H9 (cell line): Measurements from ENCODE around the gene TNIP2. TPM values are rescaled to one million over a fixed set of nuclear protein-coding genes. Genes with fewer than 3 reads are reported as not detected.
A peak's percentile ranks its signal among the peaks of the same experiment; 100 is the strongest.

ENCODE experiments used
- DNase-seq: peaks from one replicate; pipeline ENCODE4 v3.0.0-alpha.2; 2017
- H2AFZ ChIP-seq: one replicate; pipeline ENCODE4 v1.6.1; 2013; ENCODE audit warnings: mild to moderate bottlenecking, low read length, control low read depth, moderate library complexity
- H2AK5ac ChIP-seq: 2 replicates; pipeline ENCODE4 v1.6.1; 2013; ENCODE audit warnings: low read length, control low read depth, mixed read lengths; ENCODE audit not compliant: insufficient read length
- H2BK120ac ChIP-seq: one replicate; pipeline ENCODE4 v1.6.1; 2013; ENCODE audit warnings: low read depth, mild to moderate bottlenecking, low read length, control low read depth, inconsistent platforms; ENCODE audit not compliant: poor library complexity, severe bottlenecking
- H2BK12ac ChIP-seq: 2 replicates; pipeline ENCODE4 v1.6.1; 2013; ENCODE audit warnings: low read length, control low read depth, mixed read lengths, low read depth; ENCODE audit not compliant: insufficient read length
- H2BK15ac ChIP-seq: 2 replicates; pipeline ENCODE4 v1.6.1; 2013; ENCODE audit warnings: low read depth, low read length, control low read depth
- H2BK20ac ChIP-seq: one replicate; pipeline ENCODE4 v1.6.1; 2013; ENCODE audit warnings: low read depth, mild to moderate bottlenecking, low read length, control low read depth, inconsistent platforms; ENCODE audit not compliant: poor library complexity, severe bottlenecking
- H2BK5ac ChIP-seq: 2 replicates; pipeline ENCODE4 v1.6.1; 2013; ENCODE audit warnings: low read length, control low read depth, mixed read lengths; ENCODE audit not compliant: insufficient read length
- H3K14ac ChIP-seq: 2 replicates; pipeline ENCODE4 v1.6.1; 2013; ENCODE audit warnings: low read length, control low read depth; ENCODE audit not compliant: insufficient read depth
- H3K18ac ChIP-seq: 2 replicates; pipeline ENCODE4 v1.6.1; 2013; ENCODE audit warnings: low read depth, mild to moderate bottlenecking, mixed read lengths, low read length, control low read depth; ENCODE audit not compliant: insufficient read length
- H3K23ac ChIP-seq: 2 replicates; pipeline ENCODE4 v1.6.1; 2013; ENCODE audit warnings: low read length, control low read depth, mixed read lengths, low read depth; ENCODE audit not compliant: insufficient read length
- H3K23me2 ChIP-seq: 2 replicates; pipeline ENCODE4 v1.6.1; 2013; ENCODE audit warnings: low read depth, mild to moderate bottlenecking, mixed read lengths, low read length, control low read depth; ENCODE audit not compliant: insufficient read length, poor library complexity, severe bottlenecking
- H3K27ac ChIP-seq: 2 replicates; pipeline ENCODE4 v1.5.1; 2013; ENCODE audit warnings: low read length, control low read depth, mixed read lengths, low read depth; ENCODE audit not compliant: insufficient read length
- H3K27me3 ChIP-seq: 2 replicates; pipeline ENCODE4 v1.6.1; 2013; ENCODE audit warnings: low read length, control low read depth, inconsistent platforms; ENCODE audit not compliant: insufficient read depth
- H3K4ac ChIP-seq: 2 replicates; pipeline ENCODE4 v1.6.1; 2013; ENCODE audit warnings: low read depth, mild to moderate bottlenecking, control low read depth, inconsistent platforms, low read length, moderate library complexity
- H3K4me1 ChIP-seq: 2 replicates; pipeline ENCODE4 v1.6.1; 2013; ENCODE audit warnings: low read length, control low read depth, inconsistent platforms; ENCODE audit not compliant: insufficient read depth
- H3K4me2 ChIP-seq: 2 replicates; pipeline ENCODE4 v1.6.1; 2013; ENCODE audit warnings: low read length, control low read depth, mixed read lengths; ENCODE audit not compliant: insufficient read length, insufficient read depth
- H3K56ac ChIP-seq: 2 replicates; pipeline ENCODE4 v1.6.1; 2013; ENCODE audit warnings: low read depth, mild to moderate bottlenecking, mixed read lengths, low read length, control low read depth; ENCODE audit not compliant: insufficient read length
- H3K79me1 ChIP-seq: 2 replicates; pipeline ENCODE4 v1.6.1; 2013; ENCODE audit warnings: low read depth, mild to moderate bottlenecking, moderate library complexity, low read length, control low read depth, inconsistent platforms; ENCODE audit not compliant: insufficient read depth, poor library complexity, severe bottlenecking
- H3K79me2 ChIP-seq: 2 replicates; pipeline ENCODE4 v1.6.1; 2013; ENCODE audit warnings: low read length, control low read depth, inconsistent platforms; ENCODE audit not compliant: insufficient read depth
- H3K9ac ChIP-seq: 2 replicates; pipeline ENCODE4 v1.6.1; 2013; ENCODE audit warnings: low read length, control low read depth, mixed read lengths; ENCODE audit not compliant: insufficient read length; ENCODE audit errors: extremely low read depth
- H3K9me3 ChIP-seq: one replicate; pipeline ENCODE4 v1.6.1; 2013; ENCODE audit warnings: low read depth, low read length, inconsistent platforms; ENCODE audit not compliant: control insufficient read depth
- H3T11ph ChIP-seq: one replicate; pipeline ENCODE4 v1.6.1; 2013; ENCODE audit warnings: mild to moderate bottlenecking, low read length, control low read depth, inconsistent platforms
- H4K20me1 ChIP-seq: one replicate; pipeline ENCODE4 v1.6.1; 2013; ENCODE audit not compliant: control insufficient read depth, insufficient read length, insufficient read depth
- H4K5ac ChIP-seq: 2 replicates; pipeline ENCODE4 v1.6.1; 2013; ENCODE audit warnings: low read depth, mild to moderate bottlenecking, mixed read lengths, low read length, control low read depth; ENCODE audit not compliant: insufficient read length
- H4K8ac ChIP-seq: replicated peaks from 2 replicates; pipeline ENCODE4 v1.6.1; 2013; ENCODE audit warnings: low read length, control low read depth, mixed read lengths, low read depth; ENCODE audit not compliant: insufficient read length
- H4K91ac ChIP-seq: 2 replicates; pipeline ENCODE4 v1.6.1; 2013; ENCODE audit warnings: low read depth, mild to moderate bottlenecking, moderate library complexity, mixed read lengths, low read length, control low read depth; ENCODE audit not compliant: insufficient read length
- H3K27ac Mint-ChIP-seq, 3 experiments: 2 replicates in 2 of 3; 3 replicates in 1 of 3; pipeline ENCODE4 v1.8.0; 2020 to 2021; ENCODE audit warnings: mixed read lengths in 3 of 3, mild to moderate bottlenecking in 1 of 3, moderate library complexity in 1 of 3
- H3K27me3 Mint-ChIP-seq: 2 replicates; pipeline ENCODE4 v1.8.0; 2021; ENCODE audit warnings: low read depth, mild to moderate bottlenecking, moderate library complexity, mixed read lengths
- H3K36me3 Mint-ChIP-seq, 3 experiments: 2 replicates in 2 of 3; 3 replicates in 1 of 3; pipeline ENCODE4 v1.8.0; 2020 to 2021; ENCODE audit warnings: low read depth in 3 of 3, mixed read lengths in 3 of 3; ENCODE audit not compliant: insufficient read depth in 1 of 3
- H3K4me1 Mint-ChIP-seq, 2 experiments: 2 replicates each; pipeline ENCODE4 v1.8.0; 2020; ENCODE audit warnings: mixed read lengths in 2 of 2
- H3K4me3 Mint-ChIP-seq, 2 experiments: 2 replicates in 1 of 2; 3 replicates in 1 of 2; pipeline ENCODE4 v1.8.0; 2020 to 2021; ENCODE audit warnings: mild to moderate bottlenecking in 2 of 2, mixed read lengths in 2 of 2, moderate library complexity in 1 of 2
- H3K9me3 Mint-ChIP-seq, 2 experiments: 2 replicates in 1 of 2; 3 replicates in 1 of 2; pipeline ENCODE4 v1.8.0; 2020; ENCODE audit warnings: mild to moderate bottlenecking in 2 of 2, mixed read lengths in 2 of 2, moderate library complexity in 1 of 2
- CTCF ChIP-seq: fragments of 200-600 bp; sonication (generic); conservative IDR thresholded peaks from 3 replicates; pipeline ENCODE4 v1.8.0; 2021; ENCODE audit warnings: antibody characterized with exemption, mild to moderate bottlenecking
- WGBS: extraction: QIAGEN DNeasy Blood & Tissue Kit; methylation state at CpG from one replicate; pipeline ENCODE4 v1.1.7; 2013; ENCODE audit warnings: missing lambda C conversion rate, low lambda C conversion rate, mixed read lengths; ENCODE audit not compliant: insufficient read length; ENCODE audit errors: extremely low coverage; 5-methylcytosine and 5-hydroxymethylcytosine counted together
- total RNA-seq: library from RNA; stranded (reverse); gene quantifications from 2 replicates; pipeline ENCODE4 v1.2.1, GENCODE V29; 2021

The TNIP2 gene
- total RNA-seq, 1 experiment from 2014 or later: 44.7 TPM

- no peak overlapping the region for H3T11ph ChIP-seq
- no peak overlapping the region for H3K4ac ChIP-seq
- no peak overlapping the region for H4K8ac ChIP-seq
- no peak overlapping the region for H2AK5ac ChIP-seq
- H2BK120ac ChIP-seq: no peak overlapping the region
- WGBS: no CpG with 5 or more reads among the region's 9 CpGs
- no peak overlapping the region for H2BK20ac ChIP-seq
- H3K4me2 ChIP-seq: no peak overlapping the region
- no peak overlapping the region for H4K5ac ChIP-seq
- H3K14ac ChIP-seq: no peak overlapping the region
- no peaks in the 10 kb centered on the region for H3K4me1 ChIP-seq
- H3K9me3 Mint-ChIP-seq: peaks cover 0 to 3% of the 10 kb centered on the region in 2 experiments; a peak in 1 of 5 replicates
- H2BK15ac ChIP-seq: no peak overlapping the region
- H3K4me3 Mint-ChIP-seq: no peak overlapping the region
- H2AFZ ChIP-seq: no peak overlapping the region
- H3K27ac ChIP-seq: no peak overlapping the region
- peak; percentile 60; the same call in 2 of the 3 replicates for TF ChIP-seq CTCF
- H4K20me1 ChIP-seq: no peaks in the 10 kb centered on the region
- peaks cover 4 to 7% of the 10 kb centered on the region in 2 experiments; a peak in 3 of 4 replicates for H3K4me1 Mint-ChIP-seq
- no peak overlapping the region for H2BK12ac ChIP-seq
- H3K56ac ChIP-seq: no peak overlapping the region
- H3K23me2 ChIP-seq: no peaks in the 10 kb centered on the region
- no peaks in the 10 kb centered on the region for H3K79me1 ChIP-seq
- H3K9me3 ChIP-seq: no peaks in the 10 kb centered on the region
- no peaks in the 10 kb centered on the region for H3K27me3 ChIP-seq
- H4K91ac ChIP-seq: no peak overlapping the region
- H3K27me3 Mint-ChIP-seq: no peaks in the 10 kb centered on the region
- H3K79me2 ChIP-seq: no peaks in the 10 kb centered on the region
- H3K18ac ChIP-seq: no peak overlapping the region
- H3K36me3 Mint-ChIP-seq: peaks cover 15 to 45% (median 30%) of the 10 kb centered on the region in 3 experiments; a peak in 6 of 7 replicates
- no peak overlapping the region for H3K9ac ChIP-seq
- no peak overlapping the region for H2BK5ac ChIP-seq
- H3K23ac ChIP-seq: no peak overlapping the region
- DNase-seq: peak; percentile 64
- H3K27ac Mint-ChIP-seq: peak overlapping the region in 2 of 3 experiments; percentile 16 to 57; a peak in 3 of 7 replicates
These were observed 43.8 kb downstream of the TNIP2 start for GRCh38 chr4:2712261-2712842.
